ENCODE measurements around the gene AKR7A3. TPM values are rescaled to one million over a fixed set of nuclear protein-coding genes. Genes with fewer than 3 reads are reported as not detected.

Gene AKR7A3
- polyA plus RNA-seq, 1 of the 3 experiments (the other 2 are of a cell fraction), result 0.38 TPM

- no peaks in the 10 kb centered on the region for H3K27me3 ChIP-seq (ENCODE audit: insufficient read depth)
- TF ChIP-seq EP300 (IDR thresholded peaks at IDR 0.05; ENCODE audit: borderline replicate concordance in 1 of 2, low read depth in 1 of 2, low read length in 1 of 2), result no peak
- TF ChIP-seq NFIC (IDR thresholded peaks at IDR 0.05; ENCODE audit: borderline replicate concordance), result no peak
- no peak for TF ChIP-seq YY1 (IDR thresholded peaks at IDR 0.05; ENCODE audit: low read depth)
- TF ChIP-seq USF1 (IDR thresholded peaks at IDR 0.05; ENCODE audit: borderline replicate concordance, low read depth), result no peak
- TF ChIP-seq SMC3 (IDR thresholded peaks at IDR 0.05; ENCODE audit: low read depth, low read length), result no peak
- no peak for TF ChIP-seq TAF1 (IDR thresholded peaks at IDR 0.05; ENCODE audit: borderline replicate concordance, low read depth, low read length)
- no peak for TF ChIP-seq TCF12 (IDR thresholded peaks at IDR 0.05)
- no peak for TF ChIP-seq GABPA (IDR thresholded peaks at IDR 0.05; ENCODE audit: low read depth)
- no peak for TF ChIP-seq ELF1 (IDR thresholded peaks at IDR 0.05)
- no peak for TF ChIP-seq MEF2A (IDR thresholded peaks at IDR 0.05; ENCODE audit: borderline replicate concordance, low read depth)
- TF ChIP-seq NRF1 (IDR thresholded peaks at IDR 0.05; ENCODE audit: low read depth, low read length), result no peak
- TF ChIP-seq FOXJ3 (CRISPR knock-in tag; IDR thresholded peaks at IDR 0.05), result no peak
- no peak for TF ChIP-seq FOSL2 (IDR thresholded peaks at IDR 0.05; ENCODE audit: borderline replicate concordance, low read depth)
- no peak for TF ChIP-seq RFX5 (IDR thresholded peaks at IDR 0.05; ENCODE audit: low read length)
- TF ChIP-seq MXI1 (IDR thresholded peaks at IDR 0.05; ENCODE audit: low read depth, low read length), result no peak
- TF ChIP-seq TEAD4 (IDR thresholded peaks at IDR 0.05; ENCODE audit: borderline replicate concordance, insufficient read depth), result no peak
- TF ChIP-seq USF2 (IDR thresholded peaks at IDR 0.05; ENCODE audit: borderline replicate concordance, low read depth, low read length), result no peak
- peaks cover 71% of the 10 kb centered on the region for H3K79me2 ChIP-seq (ENCODE audit: insufficient read depth)
- H3K9ac ChIP-seq, result no peak overlapping the region
- no peak for DNase-seq
- CTCF ChIA-PET, result interaction anchor here (0.6 to 2.4 kb wide), 2 partner anchors 9 to 348 kb away, joined by 3 to 8 read pairs; no protein-coding TSS in a partner anchor
- no peak overlapping the region for H3K4me3 ChIP-seq (ENCODE audit: low read depth in 2 of 2, low read length in 1 of 2)
- H3K4me2 ChIP-seq, result no peak overlapping the region
- WGBS (ENCODE audit: low lambda C conversion rate), result 95% methylated on average over 9 of the region's 10 CpGs
- POLR2A ChIA-PET, result no interaction called here
- H3K36me3 ChIP-seq (replicated peaks in 1 of 2; ENCODE audit: control insufficient read depth in 1 of 2, insufficient read depth in 2 of 2, low read length in 1 of 2), result peaks cover 0 to 11% of the 10 kb centered on the region in 2 experiments
- peaks cover 5 to 26% of the 10 kb centered on the region in 2 experiments; a peak in 1 of 4 replicates for H3K4me1 ChIP-seq (ENCODE audit: control insufficient read depth in 1 of 2, insufficient read depth in 2 of 2, low read depth in 1 of 2, low read length in 1 of 2)
- H2AFZ ChIP-seq (ENCODE audit: low read depth), result no peak overlapping the region
- H4K20me1 ChIP-seq (ENCODE audit: insufficient read depth), result peaks cover 13% of the 10 kb centered on the region; the same call in 1 of the 2 replicates
- H3F3A ChIP-seq (replicated peaks; ENCODE audit: insufficient read depth), result no peaks in the 10 kb centered on the region
- H3K9me2 ChIP-seq, result no peaks in the 10 kb centered on the region
- H3K27ac ChIP-seq (ENCODE audit: low read depth in 2 of 2, low read length in 1 of 2), result no peak overlapping the region
- H3K9me3 ChIP-seq, result no peaks in the 10 kb centered on the region
Observed at GRCh38 chr1:19313961-19314882, 25.7 kb upstream of the AKR7A3 start.
